ENCODE data around the gene DAPK1. TPM values are rescaled to one million over a fixed set of nuclear protein-coding genes. Genes with fewer than 3 reads are reported as not detected.

Gene DAPK1
- total and polyA plus RNA-seq, 2 donors (not counting 3 experiments of a cell fraction or from before 2014, with no cell fraction given): 58.9 to 119 TPM

GRCh38 chr9:87643107-87643650 lies 145.5 kb downstream of the DAPK1 start:
- Histone ChIP-seq H3K79me2 (ENCODE audit: control insufficient read depth, insufficient read depth, low read length) (no peaks in the 10 kb centered on the region), H3K36me3 (ENCODE audit: control insufficient read depth in 2 of 2, extremely low read depth in 1 of 2, insufficient read depth in 2 of 2, low read length in 2 of 2) (peaks cover 12 to 36% of the 10 kb centered on the region in 2 experiments), H3K4me2 (ENCODE audit: insufficient read depth, low read length) (no peak overlapping the region), H3K4me3 (replicated peaks in 1 of 3; ENCODE audit: insufficient read depth in 1 of 3, low read depth in 1 of 3, low read length in 3 of 3) (no peak overlapping the region), H2AFZ (ENCODE audit: low read depth, low read length) (no peak overlapping the region), H3K27me3 (ENCODE audit: control insufficient read depth in 2 of 2, insufficient read depth in 2 of 2, low read length in 2 of 2) (no peaks in the 10 kb centered on the region), H3K9me3 (replicated peaks; ENCODE audit: control insufficient read depth, insufficient read depth, low read length) (no peaks in the 10 kb centered on the region), H3K9ac (replicated peaks; ENCODE audit: extremely low read depth, insufficient read depth, low read length) (no peak overlapping the region), H3K9me1 (replicated peaks; ENCODE audit: control insufficient read depth, extremely low read depth, insufficient read depth, low read length) (no peaks in the 10 kb centered on the region), H4K20me1 (replicated peaks; ENCODE audit: control insufficient read depth, extremely low read depth, insufficient read depth, low read length) (no peaks in the 10 kb centered on the region), H3K27ac (ENCODE audit: insufficient read depth, low read depth, low read length) (no peak overlapping the region), H3K4me1 (ENCODE audit: control insufficient read depth, extremely low read depth, insufficient read depth, low read length) (peaks cover 10% of the 10 kb centered on the region)
- POLR2A ChIA-PET: no interaction called here
- dilution Hi-C loops (cut with MboI; ENCODE audit: extremely low pct_ligation_motif_present, low sequenced_read_pairs): no loop called here
- TF ChIP-seq POLR2A (IDR thresholded peaks at IDR 0.05; ENCODE audit: low read depth, low read length) (no peak), JUN (IDR thresholded peaks at IDR 0.05; ENCODE audit: borderline replicate concordance, insufficient read depth, insufficient read length, low read depth) (no peak), POLR2AphosphoS5 (IDR thresholded peaks at IDR 0.05; ENCODE audit: insufficient read depth, low read depth, low read length) (no peak), MYC (IDR thresholded peaks at IDR 0.05; ENCODE audit: low read depth, low read length) (no peak), FOS (IDR thresholded peaks at IDR 0.05; ENCODE audit: borderline replicate concordance, insufficient read depth, low read length) (no peak), GATA2 (IDR thresholded peaks at IDR 0.05; ENCODE audit: insufficient read depth, insufficient read length, low read depth, low read length) (no peak), EZH2 (IDR thresholded peaks at IDR 0.05; ENCODE audit: borderline replicate concordance, low read depth, low read length, severe bottlenecking) (no peak)
- TF ChIP-seq, protein P1, sequence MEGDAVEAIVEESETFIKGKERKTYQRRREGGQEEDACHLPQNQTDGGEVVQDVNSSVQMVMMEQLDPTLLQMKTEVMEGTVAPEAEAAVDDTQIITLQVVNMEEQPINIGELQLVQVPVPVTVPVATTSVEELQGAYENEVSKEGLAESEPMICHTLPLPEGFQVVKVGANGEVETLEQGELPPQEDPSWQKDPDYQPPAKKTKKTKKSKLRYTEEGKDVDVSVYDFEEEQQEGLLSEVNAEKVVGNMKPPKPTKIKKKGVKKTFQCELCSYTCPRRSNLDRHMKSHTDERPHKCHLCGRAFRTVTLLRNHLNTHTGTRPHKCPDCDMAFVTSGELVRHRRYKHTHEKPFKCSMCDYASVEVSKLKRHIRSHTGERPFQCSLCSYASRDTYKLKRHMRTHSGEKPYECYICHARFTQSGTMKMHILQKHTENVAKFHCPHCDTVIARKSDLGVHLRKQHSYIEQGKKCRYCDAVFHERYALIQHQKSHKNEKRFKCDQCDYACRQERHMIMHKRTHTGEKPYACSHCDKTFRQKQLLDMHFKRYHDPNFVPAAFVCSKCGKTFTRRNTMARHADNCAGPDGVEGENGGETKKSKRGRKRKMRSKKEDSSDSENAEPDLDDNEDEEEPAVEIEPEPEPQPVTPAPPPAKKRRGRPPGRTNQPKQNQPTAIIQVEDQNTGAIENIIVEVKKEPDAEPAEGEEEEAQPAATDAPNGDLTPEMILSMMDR (IDR thresholded peaks at IDR 0.05; ENCODE audit: extremely low read depth in 1 of 2, insufficient read depth in 1 of 2, low read depth in 1 of 2, low read length in 2 of 2): no peak
- TF ChIP-seq, protein P2, sequence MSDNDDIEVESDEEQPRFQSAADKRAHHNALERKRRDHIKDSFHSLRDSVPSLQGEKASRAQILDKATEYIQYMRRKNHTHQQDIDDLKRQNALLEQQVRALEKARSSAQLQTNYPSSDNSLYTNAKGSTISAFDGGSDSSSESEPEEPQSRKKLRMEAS (IDR thresholded peaks at IDR 0.05; ENCODE audit: insufficient read depth, insufficient read length): no peak
- intact Hi-C loops (cut with micrococcal nuclease): no loop called here
- CTCF ChIA-PET: no interaction called here
- DNase-seq (ENCODE audit: low read depth, low spot score) (no peak), FAIRE-seq (no peak)
- no TSS peak for BruUV-seq (replicated peaks)
